Measurements from ENCODE around the gene TMEM53.

TMEM53 gene

DNA sequence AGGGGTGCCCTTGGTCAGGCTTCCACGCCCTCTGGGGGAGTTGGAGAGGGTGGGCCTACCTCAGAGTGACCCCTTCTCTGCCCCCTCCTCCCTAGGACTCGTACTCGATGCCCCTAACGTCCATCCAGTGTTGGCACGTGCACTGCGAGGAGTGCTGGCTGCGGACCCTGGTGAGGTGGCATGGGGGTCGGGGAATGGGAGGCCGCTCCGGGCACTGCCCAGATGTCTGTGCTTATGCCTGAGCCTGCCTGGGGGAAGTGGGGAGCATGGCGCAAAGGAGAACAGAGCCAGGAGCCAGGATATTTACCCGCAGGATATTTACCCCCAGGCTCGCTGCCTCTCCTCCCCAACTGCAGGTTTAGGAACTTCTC is 24.5 kb downstream of the TMEM53 start:
- no peak overlapping the region for H3K4me3 ChIP-seq (IDR thresholded peaks at IDR 0.05; ENCODE audit: insufficient read depth, low read depth, low read length)
- H3K4me2 ChIP-seq = no peak overlapping the region
- H4K20me1 ChIP-seq (ENCODE audit: insufficient read depth) = no peaks in the 10 kb centered on the region
- no peaks in the 10 kb centered on the region for H3K36me3 ChIP-seq (ENCODE audit: insufficient read depth)
- TF ChIP-seq, protein P1, sequence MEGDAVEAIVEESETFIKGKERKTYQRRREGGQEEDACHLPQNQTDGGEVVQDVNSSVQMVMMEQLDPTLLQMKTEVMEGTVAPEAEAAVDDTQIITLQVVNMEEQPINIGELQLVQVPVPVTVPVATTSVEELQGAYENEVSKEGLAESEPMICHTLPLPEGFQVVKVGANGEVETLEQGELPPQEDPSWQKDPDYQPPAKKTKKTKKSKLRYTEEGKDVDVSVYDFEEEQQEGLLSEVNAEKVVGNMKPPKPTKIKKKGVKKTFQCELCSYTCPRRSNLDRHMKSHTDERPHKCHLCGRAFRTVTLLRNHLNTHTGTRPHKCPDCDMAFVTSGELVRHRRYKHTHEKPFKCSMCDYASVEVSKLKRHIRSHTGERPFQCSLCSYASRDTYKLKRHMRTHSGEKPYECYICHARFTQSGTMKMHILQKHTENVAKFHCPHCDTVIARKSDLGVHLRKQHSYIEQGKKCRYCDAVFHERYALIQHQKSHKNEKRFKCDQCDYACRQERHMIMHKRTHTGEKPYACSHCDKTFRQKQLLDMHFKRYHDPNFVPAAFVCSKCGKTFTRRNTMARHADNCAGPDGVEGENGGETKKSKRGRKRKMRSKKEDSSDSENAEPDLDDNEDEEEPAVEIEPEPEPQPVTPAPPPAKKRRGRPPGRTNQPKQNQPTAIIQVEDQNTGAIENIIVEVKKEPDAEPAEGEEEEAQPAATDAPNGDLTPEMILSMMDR (conservative IDR thresholded peaks at IDR 0.05; ENCODE audit: low read depth, low read length) = no peak
- no peak overlapping the region for H2AFZ ChIP-seq (ENCODE audit: low read depth)
- H3K27me3 ChIP-seq (ENCODE audit: insufficient read depth, low read depth) = no peaks in the 10 kb centered on the region
- H3K27ac ChIP-seq = no peak overlapping the region
- H3K4me1 ChIP-seq (ENCODE audit: low read depth, poor library complexity, severe bottlenecking) = no peaks in the 10 kb centered on the region
- H3K79me2 ChIP-seq (ENCODE audit: insufficient read depth, low read depth) = no peaks in the 10 kb centered on the region
- H3K9ac ChIP-seq = no peak overlapping the region

DNA sequence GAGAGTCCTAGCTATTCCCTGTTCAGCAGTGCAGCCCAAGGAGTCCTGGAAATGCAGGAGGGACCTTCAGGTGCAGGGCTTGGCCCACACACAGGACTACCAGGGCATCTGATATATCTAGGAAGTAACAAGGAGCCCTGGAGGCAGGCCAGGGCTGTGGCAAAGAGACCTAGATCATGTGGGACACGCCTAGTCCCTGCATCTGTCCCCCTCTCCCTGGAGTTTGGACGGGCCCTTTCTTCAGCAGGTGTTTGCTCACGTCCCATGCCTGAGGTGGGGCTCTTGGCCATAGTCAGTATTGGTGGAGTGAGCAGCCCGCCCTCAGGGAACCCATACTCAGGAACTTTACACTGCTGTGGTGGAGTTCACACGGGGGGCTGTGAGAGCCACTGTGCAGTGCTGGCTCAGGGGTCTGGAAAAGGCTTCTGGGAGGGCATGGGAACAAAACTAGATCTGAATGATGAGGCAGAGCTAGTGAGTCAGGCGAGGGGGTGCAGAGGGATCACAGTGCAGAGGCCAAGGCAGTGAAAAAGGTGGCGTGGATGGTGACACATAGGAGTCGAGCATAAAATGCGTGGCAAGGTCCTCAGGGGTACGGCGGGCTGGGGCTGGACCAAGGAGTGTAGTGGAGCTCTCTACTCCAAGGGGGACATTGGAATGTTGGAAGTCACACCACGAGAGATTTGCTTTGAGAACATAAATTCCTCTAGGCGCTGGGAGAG is 25.6 kb downstream of the TMEM53 start:
- TF ChIP-seq, protein P1 (conservative IDR thresholded peaks at IDR 0.05; ENCODE audit: low read depth, low read length) = no peak
- Histone ChIP-seq H3K27ac (no peak overlapping the region), H3K4me3 (IDR thresholded peaks at IDR 0.05; ENCODE audit: insufficient read depth, low read depth, low read length) (no peak overlapping the region), H3K27me3 (ENCODE audit: insufficient read depth, low read depth) (no peaks in the 10 kb centered on the region), H2AFZ (ENCODE audit: low read depth) (no peak overlapping the region), H3K4me2 (no peak overlapping the region), H4K20me1 (ENCODE audit: insufficient read depth) (no peaks in the 10 kb centered on the region), H3K36me3 (ENCODE audit: insufficient read depth) (no peaks in the 10 kb centered on the region), H3K79me2 (ENCODE audit: insufficient read depth, low read depth) (no peaks in the 10 kb centered on the region), H3K9ac (no peak overlapping the region), H3K4me1 (ENCODE audit: low read depth, poor library complexity, severe bottlenecking) (no peaks in the 10 kb centered on the region)

DNA sequence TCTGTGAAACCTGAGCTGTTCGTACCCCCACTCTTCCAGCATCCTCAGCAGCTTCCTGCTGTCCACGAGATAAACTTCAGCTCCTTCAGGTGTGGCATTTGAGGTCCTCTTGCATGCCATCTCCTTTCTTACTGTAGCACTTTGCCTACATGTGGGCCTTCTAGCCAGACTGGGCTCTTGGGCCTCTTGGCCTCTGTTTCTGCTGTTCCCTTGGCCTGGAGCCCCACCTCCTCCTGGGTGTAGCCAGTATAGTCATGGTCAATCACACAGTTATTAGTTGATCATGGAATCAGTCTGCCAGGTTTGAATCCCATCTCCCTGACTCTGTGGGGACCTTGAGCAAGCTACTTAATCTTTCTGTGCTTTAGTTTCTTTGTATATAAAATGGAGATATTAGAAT is 26.4 kb downstream of the TMEM53 start:
- no peak overlapping the region for H3K4me3 ChIP-seq (IDR thresholded peaks at IDR 0.05; ENCODE audit: insufficient read depth, low read depth, low read length)
- no peaks in the 10 kb centered on the region for H3K4me1 ChIP-seq (ENCODE audit: low read depth, poor library complexity, severe bottlenecking)
- H3K36me3 ChIP-seq (ENCODE audit: insufficient read depth) = no peaks in the 10 kb centered on the region
- no peak overlapping the region for H2AFZ ChIP-seq (ENCODE audit: low read depth)
- no peaks in the 10 kb centered on the region for H3K27me3 ChIP-seq (ENCODE audit: insufficient read depth, low read depth)
- H3K9ac ChIP-seq = no peak overlapping the region
- no peaks in the 10 kb centered on the region for H4K20me1 ChIP-seq (ENCODE audit: insufficient read depth)
- TF ChIP-seq, protein P1 (conservative IDR thresholded peaks at IDR 0.05; ENCODE audit: low read depth, low read length) = no peak
- no peak overlapping the region for H3K4me2 ChIP-seq
- no peaks in the 10 kb centered on the region for H3K79me2 ChIP-seq (ENCODE audit: insufficient read depth, low read depth)
- no peak overlapping the region for H3K27ac ChIP-seq

DNA sequence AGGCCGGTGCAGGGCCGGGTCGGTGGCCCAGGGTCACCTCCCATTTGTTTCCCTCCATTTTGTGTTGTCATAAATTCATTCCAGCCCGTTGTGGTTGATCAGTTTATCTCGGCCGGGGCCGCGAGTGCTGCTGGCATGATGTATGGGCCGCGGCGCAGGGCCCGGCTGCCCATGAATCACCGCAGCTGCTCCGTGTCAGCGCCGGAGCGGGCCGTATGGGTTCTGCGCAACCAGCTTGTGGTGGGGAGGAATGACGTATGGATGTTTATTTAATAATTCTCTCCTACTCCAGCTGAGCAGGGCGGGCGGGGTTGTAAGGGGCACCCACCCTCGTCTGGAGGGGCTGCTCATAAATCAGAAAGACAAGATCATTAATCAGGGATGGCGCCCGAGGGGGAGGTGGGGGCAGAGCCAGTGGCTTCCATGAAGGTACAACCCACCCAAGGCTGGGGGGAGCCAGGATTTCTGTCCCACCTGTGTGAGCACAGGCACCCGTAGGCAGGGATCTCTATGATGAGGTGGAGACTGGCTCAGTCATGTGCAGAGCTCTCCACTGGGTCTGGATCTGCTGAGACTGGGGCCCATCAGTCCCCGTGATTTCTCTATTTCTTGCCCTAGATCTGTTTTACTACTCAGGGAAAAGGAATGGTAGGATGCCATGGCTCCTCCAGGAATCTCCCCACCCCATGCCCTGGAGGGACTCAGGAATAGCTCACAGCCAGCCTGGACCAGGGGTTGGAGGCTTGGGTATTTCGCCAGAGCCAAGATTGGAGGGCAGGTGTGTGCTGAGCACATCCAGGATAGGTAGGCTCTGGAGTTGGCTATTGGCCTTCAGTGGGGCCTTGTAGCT is 27.8 kb downstream of the TMEM53 start:
- Histone ChIP-seq H3K27ac (no peak overlapping the region), H3K4me3 (IDR thresholded peaks at IDR 0.05; ENCODE audit: insufficient read depth, low read depth, low read length) (no peak overlapping the region), H4K20me1 (ENCODE audit: insufficient read depth) (no peaks in the 10 kb centered on the region), H3K4me1 (ENCODE audit: low read depth, poor library complexity, severe bottlenecking) (no peaks in the 10 kb centered on the region), H3K27me3 (ENCODE audit: insufficient read depth, low read depth) (no peaks in the 10 kb centered on the region), H2AFZ (ENCODE audit: low read depth) (no peak overlapping the region), H3K79me2 (ENCODE audit: insufficient read depth, low read depth) (no peaks in the 10 kb centered on the region), H3K4me2 (no peak overlapping the region), H3K9ac (no peak overlapping the region), H3K36me3 (ENCODE audit: insufficient read depth) (no peaks in the 10 kb centered on the region)
- TF ChIP-seq, protein P1 (conservative IDR thresholded peaks at IDR 0.05; ENCODE audit: low read depth, low read length) = no peak

Data from KMS-11 (cell line).